Measurements from ENCODE around the gene ZRANB1. TPM values are rescaled to one million over a fixed set of nuclear protein-coding genes. Genes with fewer than 3 reads are reported as not detected.

The ZRANB1 gene
- total RNA-seq, 1 donor from 2014 or later = 21.8 TPM

- Histone ChIP-seq H3K4me1 (peaks cover 4% of the 10 kb centered on the region), H3K4me2 (no peak overlapping the region), H2AFZ (replicated peaks) (no peak overlapping the region), H3K4me3 (no peak overlapping the region), H4K20me1 (ENCODE audit: low read depth) (peaks cover 99% of the 10 kb centered on the region), H3K9me3 (ENCODE audit: low read depth) (no peaks in the 10 kb centered on the region), H3F3A (ENCODE audit: low read depth) (no peaks in the 10 kb centered on the region), H3K9ac (no peak overlapping the region), H3K36me3 (no peaks in the 10 kb centered on the region), H3K79me2 (ENCODE audit: low read depth) (peaks cover 100% of the 10 kb centered on the region), H3K27me3 (no peaks in the 10 kb centered on the region), H3K27ac (no peak overlapping the region)
- H3K9me3 Mint-ChIP-seq = no peaks in the 10 kb centered on the region
- peaks cover 5% of the 10 kb centered on the region for H3K27me3 Mint-ChIP-seq (ENCODE audit: insufficient read depth, low read depth)
- H3K4me3 Mint-ChIP-seq = no peak overlapping the region
- DNase-seq (ENCODE audit: low spot score) = no peak
- TF ChIP-seq EZH2 (IDR thresholded peaks at IDR 0.05) (no peak), EZH2phosphoT487 (IDR thresholded peaks at IDR 0.05) (no peak), CTCF (IDR thresholded peaks at IDR 0.05) (no peak)
- H3K4me1 Mint-ChIP-seq = peaks cover 38% of the 10 kb centered on the region
- H3K27ac Mint-ChIP-seq = no peak overlapping the region
- H3K36me3 Mint-ChIP-seq = peaks cover 14% of the 10 kb centered on the region
Observed at GRCh38 chr10:125037145-125037877, 95.4 kb downstream of the ZRANB1 start.

Small RNA genes lying within 50 kb of the gene (microRNA-seq; reads per million reads assigned to microRNA genes)
- gene MIR4296 = not detected

Small RNA genes lying within 50 kb of the gene (small RNA-seq; reads per million reads assigned to genes)
- gene MIR4296 = not detected

Other genes starting within 250 kb of the ZRANB1 start
- 15.3 and 44.1 TPM in 2 replicates for gene FAM53B, start 197.7 kb upstream of the ZRANB1 start, total RNA-seq (ENCODE audit: low replicate concordance)
- gene EEF1AKMT2, start 150.2 kb upstream of the ZRANB1 start, total RNA-seq (ENCODE audit: low replicate concordance) = 41.0 and 41.8 TPM in 2 replicates
- 15.8 and 27.4 TPM in 2 replicates for gene ABRAXAS2, start 140.3 kb upstream of the ZRANB1 start, total RNA-seq (ENCODE audit: low replicate concordance)
- gene CTBP2, start 218.4 kb downstream of the ZRANB1 start, total RNA-seq (ENCODE audit: low replicate concordance) = 55.2 and 97.6 TPM in 2 replicates

Measured in neural progenitor cell (in vitro differentiated cells).